Measurements from ENCODE around the gene CDK5.
"Not testable (repeated sequence)": the region's sequence is repeated elsewhere in the genome, so short reads cannot be mapped to it uniquely, and the experiment has no call there.

The CDK5 gene

GRCh38 chr7:151045967-151046366 is 11.7 kb downstream of the CDK5 start:
- DNase-seq (ENCODE audit: low read depth), result no peak
- TF ChIP-seq, protein P1, sequence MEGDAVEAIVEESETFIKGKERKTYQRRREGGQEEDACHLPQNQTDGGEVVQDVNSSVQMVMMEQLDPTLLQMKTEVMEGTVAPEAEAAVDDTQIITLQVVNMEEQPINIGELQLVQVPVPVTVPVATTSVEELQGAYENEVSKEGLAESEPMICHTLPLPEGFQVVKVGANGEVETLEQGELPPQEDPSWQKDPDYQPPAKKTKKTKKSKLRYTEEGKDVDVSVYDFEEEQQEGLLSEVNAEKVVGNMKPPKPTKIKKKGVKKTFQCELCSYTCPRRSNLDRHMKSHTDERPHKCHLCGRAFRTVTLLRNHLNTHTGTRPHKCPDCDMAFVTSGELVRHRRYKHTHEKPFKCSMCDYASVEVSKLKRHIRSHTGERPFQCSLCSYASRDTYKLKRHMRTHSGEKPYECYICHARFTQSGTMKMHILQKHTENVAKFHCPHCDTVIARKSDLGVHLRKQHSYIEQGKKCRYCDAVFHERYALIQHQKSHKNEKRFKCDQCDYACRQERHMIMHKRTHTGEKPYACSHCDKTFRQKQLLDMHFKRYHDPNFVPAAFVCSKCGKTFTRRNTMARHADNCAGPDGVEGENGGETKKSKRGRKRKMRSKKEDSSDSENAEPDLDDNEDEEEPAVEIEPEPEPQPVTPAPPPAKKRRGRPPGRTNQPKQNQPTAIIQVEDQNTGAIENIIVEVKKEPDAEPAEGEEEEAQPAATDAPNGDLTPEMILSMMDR (IDR thresholded peaks at IDR 0.05; ENCODE audit: control insufficient read depth, extremely low read depth, insufficient read depth), result no peak
- H3K4me3 ChIP-seq (ENCODE audit: low read depth, low read length), result no peak overlapping the region

DNA sequence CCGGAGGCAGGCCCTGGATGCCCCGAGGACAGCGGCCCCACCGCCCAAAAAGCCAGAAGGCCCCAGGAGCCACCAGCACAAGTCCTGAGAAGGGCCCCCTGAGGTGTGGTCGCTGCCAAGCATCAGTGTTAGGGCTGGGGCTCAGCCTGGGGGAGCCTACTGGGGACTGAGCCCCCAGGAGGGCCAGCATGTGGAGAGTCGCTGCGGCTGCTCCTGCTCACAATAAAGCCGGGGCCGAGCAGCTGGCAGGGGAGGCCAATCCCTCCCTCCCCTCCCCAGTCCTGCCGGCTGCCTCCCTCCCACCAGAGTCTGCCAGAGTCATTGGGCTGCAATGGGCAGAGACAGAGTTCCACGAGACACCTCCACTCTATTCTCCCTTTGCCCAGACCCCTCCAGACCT is 12.4 kb downstream of the CDK5 start:
- H3K4me3 ChIP-seq (ENCODE audit: low read depth, low read length), result no peak overlapping the region
- TF ChIP-seq, protein P1 (IDR thresholded peaks at IDR 0.05; ENCODE audit: control insufficient read depth, extremely low read depth, insufficient read depth), result no peak
- DNase-seq (ENCODE audit: low read depth), result no peak

DNA sequence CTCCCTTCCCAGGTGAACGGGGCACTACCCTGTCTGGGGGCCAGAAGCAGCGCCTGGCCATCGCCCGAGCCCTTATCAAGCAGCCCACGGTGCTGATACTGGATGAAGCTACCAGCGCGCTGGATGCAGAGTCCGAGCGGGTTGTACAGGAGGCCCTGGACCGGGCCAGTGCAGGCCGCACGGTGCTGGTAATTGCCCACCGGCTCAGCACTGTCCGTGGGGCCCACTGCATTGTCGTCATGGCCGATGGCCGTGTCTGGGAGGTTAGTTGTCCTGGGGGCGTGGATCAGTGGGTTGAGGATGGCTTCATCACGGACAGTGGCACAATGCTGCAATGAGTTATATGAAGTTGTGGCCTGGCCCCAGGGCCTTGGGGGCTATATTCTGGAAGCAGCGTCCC is 13.7 kb downstream of the CDK5 start:
- no peak for DNase-seq (ENCODE audit: low read depth)
- no peak overlapping the region for H3K4me3 ChIP-seq (ENCODE audit: low read depth, low read length)
- TF ChIP-seq, protein P1 (IDR thresholded peaks at IDR 0.05; ENCODE audit: control insufficient read depth, extremely low read depth, insufficient read depth), result no peak

DNA sequence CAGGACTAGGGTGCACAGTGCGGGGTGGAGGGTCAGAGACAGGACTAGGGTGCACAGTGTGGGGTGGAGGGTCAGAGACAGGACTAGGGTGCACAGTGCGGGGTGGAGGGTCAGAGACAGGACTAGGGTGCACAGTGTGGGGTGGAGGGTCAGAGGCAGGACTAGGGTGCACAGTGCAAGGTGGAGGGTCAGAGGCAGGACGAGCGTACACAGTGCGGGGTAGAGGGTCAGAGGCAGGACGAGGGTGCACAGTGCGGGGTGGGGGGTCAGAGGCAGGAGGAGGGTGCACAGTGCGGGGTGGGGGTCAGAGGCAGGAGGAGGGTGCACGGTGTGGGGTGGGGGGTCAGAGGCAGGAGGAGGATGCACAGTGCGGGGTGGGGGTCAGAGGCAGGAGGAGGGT is 14.2 kb downstream of the CDK5 start:
- H3K4me3 ChIP-seq (ENCODE audit: low read depth, low read length); DNase-seq (ENCODE audit: low read depth): not testable (repeated sequence)

GRCh38 chr7:151040616-151041375 is 16.9 kb downstream of the CDK5 start:
- DNase-seq (ENCODE audit: low read depth), result no peak
- TF ChIP-seq, protein P1 (IDR thresholded peaks at IDR 0.05; ENCODE audit: control insufficient read depth, extremely low read depth, insufficient read depth), result no peak
- H3K4me3 ChIP-seq (ENCODE audit: low read depth, low read length), result no peak overlapping the region

DNA sequence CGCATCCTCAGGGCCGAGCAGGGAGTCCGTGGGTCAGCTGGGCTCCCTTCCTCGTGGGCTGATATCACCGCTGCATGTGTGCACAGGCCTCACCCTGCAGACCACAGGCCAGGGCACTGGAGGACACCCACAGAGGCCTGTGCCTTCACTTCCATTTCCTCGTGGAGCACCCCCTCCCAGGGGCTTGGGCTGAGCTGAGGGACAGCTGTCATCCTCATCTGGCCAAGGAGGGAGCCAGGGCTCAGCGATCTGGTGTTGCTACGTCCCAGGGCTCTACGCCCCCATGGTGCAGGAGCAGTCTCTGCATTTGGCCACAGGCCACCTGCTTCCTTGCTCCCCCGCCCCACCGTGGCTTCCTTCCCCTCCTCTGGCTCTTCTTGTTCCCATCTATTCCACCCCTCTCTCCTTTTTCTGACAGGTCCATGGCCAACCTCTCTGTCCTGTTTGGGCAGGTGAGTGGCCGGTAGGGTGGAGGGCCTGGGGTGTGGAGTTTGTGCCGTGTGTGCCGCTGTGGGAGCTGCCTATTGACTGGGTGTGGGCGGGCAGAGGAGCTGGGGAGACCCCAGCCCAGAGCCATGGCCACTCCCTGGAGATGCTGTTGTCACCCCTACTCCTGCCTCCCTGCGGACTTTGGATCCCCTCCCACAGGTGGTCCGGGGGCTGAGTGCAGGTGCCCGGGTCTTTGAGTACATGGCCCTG is 17.7 kb downstream of the CDK5 start:
- no peak for DNase-seq (ENCODE audit: low read depth)
- no peak overlapping the region for H3K4me3 ChIP-seq (ENCODE audit: low read depth, low read length)

More for the DNA sequence above, 17.7 kb downstream of the CDK5 start:
- TF ChIP-seq, protein P1 (IDR thresholded peaks at IDR 0.05; ENCODE audit: control insufficient read depth, extremely low read depth, insufficient read depth), result no peak

Measured in LNCaP clone FGC (cell line).